K562 (cell line): Measurements from ENCODE around the gene PIK3AP1. TPM values are rescaled to one million over a fixed set of nuclear protein-coding genes. Genes with fewer than 3 reads are reported as not detected.

Source experiments
- ATAC-seq: fragments of 200-7000 bp; cut with Tn5 transposase; 3 replicates; pipeline ENCODE4 v1.9.1; 2020; ENCODE audit warnings: moderate library complexity
- BruUV-seq: library from RNA; stranded (reverse); fragments of 400-500 nt; replicated peaks from 2 replicates; lab custom pipeline; 2021; lab: Mats Ljungman, UMichigan
- CTCF ChIA-PET: fragments of 300-600 bp; formaldehyde crosslinking; extraction: SDS; loops from one replicate; lab custom pipeline; 2021; ENCODE audit warnings: low intra/inter-chr PET ratio; lab: Yijun Ruan, JAX
- POLR2A ChIA-PET: fragments of 300-600, 350-650 bp; sonication (Branson Sonifier 250); formaldehyde crosslinking; extraction: SDS; loops from one replicate; lab custom pipeline; 2021; ENCODE audit warnings: antibody characterized with exemption, inconsistent platforms; lab: Yijun Ruan, JAX
- DNase-seq, 4 experiments: peaks; one replicate each; pipeline versions ENCODE4 v3.0.0 to v3.0.0-alpha.2; 2011 to 2018; ENCODE audit warnings: low spot score in 3 of 4, mixed read lengths in 3 of 4; ENCODE audit errors: extremely low read depth in 1 of 4
- FAIRE-seq: peaks from 2 replicates; lab custom pipeline; 2011; peaks lifted over from hg19 to GRCh38; lab: Jason Lieb, UNC
- H2AFZ ChIP-seq: 2 replicates; pipeline ENCODE4 v1.6.0; 2011; ENCODE audit warnings: low read depth, low read length, control low read depth, inconsistent platforms
- H3K27ac ChIP-seq: fragments of 200-600 bp; 3 replicates; pipeline ENCODE4 v1.8.0; 2011; ENCODE audit warnings: low read depth, mild to moderate bottlenecking, control low read depth, inconsistent platforms, low read length, moderate library complexity, mixed read lengths; ENCODE audit errors: extremely low read depth
- H3K27me3 ChIP-seq, 2 experiments: fragments of 300-600 bp in 1 of 2; 2 replicates in 1 of 2; 3 replicates in 1 of 2; pipeline versions ENCODE4 v1.6.0 to v1.8.0; 2011; ENCODE audit warnings: inconsistent platforms in 2 of 2, low read length in 2 of 2, mild to moderate bottlenecking in 1 of 2, mixed read lengths in 1 of 2, moderate library complexity in 1 of 2; ENCODE audit not compliant: control insufficient read depth in 2 of 2, insufficient read depth in 2 of 2
- H3K36me3 ChIP-seq: fragments of 300-600 bp; 3 replicates; pipeline ENCODE4 v1.8.0; 2011; ENCODE audit warnings: mild to moderate bottlenecking, low read length, inconsistent platforms; ENCODE audit not compliant: control insufficient read depth, insufficient read depth
- H3K4me1 ChIP-seq, 2 experiments: fragments of 200-600 bp in 1 of 2; replicated peaks in 1 of 2; 2 replicates in 1 of 2; 3 replicates in 1 of 2; pipeline versions ENCODE4 v1.5.1 to v1.8.0; 2011; ENCODE audit warnings: inconsistent platforms in 2 of 2, low read length in 2 of 2, mild to moderate bottlenecking in 1 of 2, mixed read lengths in 1 of 2, moderate library complexity in 1 of 2; ENCODE audit not compliant: control insufficient read depth in 2 of 2, insufficient read depth in 2 of 2
- H3K4me2 ChIP-seq: 2 replicates; pipeline ENCODE4 v1.6.1; 2011; ENCODE audit warnings: low read length, control low read depth, inconsistent platforms, mixed read lengths; ENCODE audit not compliant: insufficient read depth
- H3K4me3 ChIP-seq: fragments of 200-600 bp; sonication (generic), shearing (Covaris generic); 2 replicates; pipeline ENCODE4 v1.5.1; 2016; ENCODE audit warnings: control low read depth, inconsistent platforms
- H3K79me2 ChIP-seq: fragments of 200-600 bp; 3 replicates; pipeline ENCODE4 v1.8.0; 2011; ENCODE audit warnings: low read length, inconsistent platforms; ENCODE audit not compliant: control insufficient read depth, insufficient read depth
- H3K9ac ChIP-seq, 2 experiments: 2 replicates each; pipeline versions ENCODE4 v1.6.0 to v1.6.1; 2011; ENCODE audit warnings: low read depth in 2 of 2, low read length in 2 of 2, control low read depth in 1 of 2, inconsistent platforms in 1 of 2, mild to moderate bottlenecking in 1 of 2, mixed read lengths in 1 of 2; ENCODE audit not compliant: insufficient read depth in 1 of 2
- H3K9me1 ChIP-seq: one replicate; pipeline ENCODE4 v1.6.0; 2011; ENCODE audit warnings: inconsistent platforms, mild to moderate bottlenecking, low read length, moderate library complexity; ENCODE audit not compliant: control insufficient read depth, insufficient read depth
- H3K9me3 ChIP-seq: replicated peaks from 2 replicates; pipeline ENCODE4 v1.5.1; 2011; ENCODE audit warnings: low read depth, low read length, inconsistent platforms; ENCODE audit not compliant: control insufficient read depth, insufficient read depth
- H4K20me1 ChIP-seq: replicated peaks from 2 replicates; pipeline ENCODE4 v1.6.1; 2011; ENCODE audit warnings: low read length, inconsistent platforms, mixed read lengths; ENCODE audit not compliant: control insufficient read depth, insufficient read depth
- CSDE1 ChIP-seq, 2 experiments: fragments of 450-650 bp; IDR thresholded peaks; 2 replicates each; pipeline ENCODE4 v1.6.1; 2016; ENCODE audit warnings: mild to moderate bottlenecking in 1 of 2
- ETS2 ChIP-seq: IDR thresholded peaks from 2 replicates; pipeline ENCODE4 v1.6.1; 2016; ENCODE audit warnings: borderline replicate concordance, missing genetic modification characterization, mild to moderate bottlenecking, moderate library complexity, missing compliant biosample characterization; ENCODE audit not compliant: poor library complexity, severe bottlenecking
- FOXP1 ChIP-seq: sonication (generic); formaldehyde crosslinking; IDR thresholded peaks from 2 replicates; pipeline ENCODE4 v1.8.0; 2022; ENCODE audit warnings: mild to moderate bottlenecking, missing genetic modification reagents
- ILK ChIP-seq: fragments of 450-650 bp; IDR thresholded peaks from 2 replicates; pipeline ENCODE4 v1.6.1; 2016; ENCODE audit warnings: missing genetic modification characterization, low read depth, mild to moderate bottlenecking, missing compliant biosample characterization, moderate library complexity, borderline replicate concordance
- KAT7 ChIP-seq: sonication (generic); formaldehyde crosslinking; IDR thresholded peaks from 2 replicates; pipeline ENCODE4 v1.8.0; 2022; ENCODE audit warnings: missing genetic modification reagents, mild to moderate bottlenecking, borderline replicate concordance
- LCOR ChIP-seq: sonication (generic); formaldehyde crosslinking; IDR thresholded peaks from 2 replicates; pipeline ENCODE4 v1.8.0; 2022; ENCODE audit warnings: mild to moderate bottlenecking, missing genetic modification reagents
- MAFF ChIP-seq: IDR thresholded peaks from 2 replicates; pipeline ENCODE4 v1.6.1; 2012; ENCODE audit warnings: low read length, improper control_type of control experiment
- MTA1 ChIP-seq: fragments of 450-650 bp; IDR thresholded peaks from 2 replicates; pipeline ENCODE4 v1.6.1; 2017; ENCODE audit warnings: borderline replicate concordance
- NR2F6 ChIP-seq: fragments of 450-650 bp; formaldehyde crosslinking; IDR thresholded peaks from 2 replicates; pipeline ENCODE4 v1.4.0; 2020; ENCODE audit warnings: mild to moderate bottlenecking
- PTRF ChIP-seq: fragments of 450-650 bp; IDR thresholded peaks from 2 replicates; pipeline ENCODE4 v1.6.1; 2016; ENCODE audit warnings: mild to moderate bottlenecking, missing genetic modification characterization, missing compliant biosample characterization
- RFX1 ChIP-seq: fragments of 450-650 bp; IDR thresholded peaks from 2 replicates; pipeline ENCODE4 v1.6.1; 2016; ENCODE audit warnings: mild to moderate bottlenecking, moderate library complexity
- TBL1XR1 ChIP-seq, 2 experiments: IDR thresholded peaks; 2 replicates each; pipeline ENCODE4 v1.6.1; 2012; ENCODE audit warnings: improper control_type of control experiment in 2 of 2, low read length in 2 of 2, mild to moderate bottlenecking in 1 of 2
- TCF3 ChIP-seq: sonication (generic); formaldehyde crosslinking; IDR thresholded peaks from 2 replicates; pipeline ENCODE4 v1.4.0; 2020; ENCODE audit warnings: mild to moderate bottlenecking, missing genetic modification reagents
- ZNF165 ChIP-seq: fragments of 250-450 bp; sonication (Bioruptor Pico); IDR thresholded peaks from 2 replicates; pipeline ENCODE4 v1.4.0; 2020; ENCODE audit warnings: borderline replicate concordance
- ZNF217 ChIP-seq: sonication (generic); formaldehyde crosslinking; IDR thresholded peaks from 2 replicates; pipeline ENCODE4 v1.8.0; 2022; ENCODE audit warnings: mild to moderate bottlenecking, missing genetic modification reagents
- ZNF41 ChIP-seq: fragments of 250-450 bp; sonication (Bioruptor Pico); conservative IDR thresholded peaks from 2 replicates; pipeline ENCODE4 v1.4.0; 2020; ENCODE audit warnings: mild to moderate bottlenecking
- ZNF766 ChIP-seq: fragments of 200-800 bp; sonication (Bioruptor generic); conservative IDR thresholded peaks from 2 replicates; pipeline ENCODE4 v1.6.1; 2016; ENCODE audit warnings: missing genetic modification characterization, missing compliant biosample characterization
- WGBS: fragments of 100-300 bp; shearing (Covaris generic); methylation state at CpG from one replicate; pipeline ENCODE4 v1.1.6; 2016; ENCODE audit warnings: low coverage, mixed read lengths; ENCODE audit not compliant: insufficient coverage; ENCODE audit errors: missing lambda C conversion rate; 5-methylcytosine and 5-hydroxymethylcytosine counted together
- in situ Hi-C: fragments of 300-500 bp; cut with MboI; formaldehyde crosslinking; loops from 4 replicates; pipeline ENCODE4 v1.15.0; 2018; ENCODE audit warnings: inconsistent platforms, mixed read lengths
- intact Hi-C: fragments of 100-400 bp; cut with micrococcal nuclease; formaldehyde crosslinking; loops from 2 replicates; pipeline ENCODE4 v1.14.2; 2022
- polyA plus RNA-seq, 8 experiments: library from polyadenylated mRNA; depleted of rRNA in 4 of 8; stranded (reverse) in 5 of 8; unstranded in 3 of 8; fragments of >200 nt; fragmentation: Nextera tagmentation in 2 of 8; fragmentation: Illumina TruSeq in 1 of 8; extraction: Ambion mirVana in 2 of 8; extraction: Trizol in 1 of 8; gene quantifications; 2 replicates each; pipeline versions ENCODE4 v1.2.1 to v1.2.3, GENCODE V29; 2011 to 2014; ENCODE audit warnings: inconsistent platforms in 1 of 8, missing spikeins in 1 of 8
- total RNA-seq, 7 experiments: library from RNA; depleted of rRNA in 6 of 7; stranded (reverse); fragments of >200 nt in 6 of 7; fragmentation: Illumina TruSeq in 2 of 7; extraction: Trizol in 2 of 7; gene quantifications; 2 replicates each; pipeline versions ENCODE4 v1.2.1 to v1.2.3, GENCODE V29; 2011 to 2021; ENCODE audit warnings: low replicate concordance in 1 of 7
- TF ChIP-seq, protein P1 (sequence below): fragments of 250-450 bp; sonication (Bioruptor Pico); IDR thresholded peaks from 2 replicates; pipeline ENCODE4 v1.6.1; 2021; ENCODE audit warnings: mild to moderate bottlenecking
- TF ChIP-seq, protein P2 (sequence below), 3 experiments: fragments of 200-800 bp in 1 of 3; sonication (Bioruptor generic) in 1 of 3; sonication (generic) in 1 of 3; formaldehyde crosslinking in 1 of 3; IDR thresholded peaks; 2 replicates each; pipeline versions ENCODE4 v1.6.1 to v1.8.0; 2016 to 2022; ENCODE audit warnings: mild to moderate bottlenecking in 2 of 3, missing compliant biosample characterization in 2 of 3, missing genetic modification characterization in 2 of 3, missing genetic modification reagents in 1 of 3

The PIK3AP1 gene
- total and polyA plus RNA-seq, 9 of the 15 experiments (the other 6 are each of a cell fraction or from before 2014, with no cell fraction given), result 0.20 to 2.4 (median 1.4) TPM

DNA sequence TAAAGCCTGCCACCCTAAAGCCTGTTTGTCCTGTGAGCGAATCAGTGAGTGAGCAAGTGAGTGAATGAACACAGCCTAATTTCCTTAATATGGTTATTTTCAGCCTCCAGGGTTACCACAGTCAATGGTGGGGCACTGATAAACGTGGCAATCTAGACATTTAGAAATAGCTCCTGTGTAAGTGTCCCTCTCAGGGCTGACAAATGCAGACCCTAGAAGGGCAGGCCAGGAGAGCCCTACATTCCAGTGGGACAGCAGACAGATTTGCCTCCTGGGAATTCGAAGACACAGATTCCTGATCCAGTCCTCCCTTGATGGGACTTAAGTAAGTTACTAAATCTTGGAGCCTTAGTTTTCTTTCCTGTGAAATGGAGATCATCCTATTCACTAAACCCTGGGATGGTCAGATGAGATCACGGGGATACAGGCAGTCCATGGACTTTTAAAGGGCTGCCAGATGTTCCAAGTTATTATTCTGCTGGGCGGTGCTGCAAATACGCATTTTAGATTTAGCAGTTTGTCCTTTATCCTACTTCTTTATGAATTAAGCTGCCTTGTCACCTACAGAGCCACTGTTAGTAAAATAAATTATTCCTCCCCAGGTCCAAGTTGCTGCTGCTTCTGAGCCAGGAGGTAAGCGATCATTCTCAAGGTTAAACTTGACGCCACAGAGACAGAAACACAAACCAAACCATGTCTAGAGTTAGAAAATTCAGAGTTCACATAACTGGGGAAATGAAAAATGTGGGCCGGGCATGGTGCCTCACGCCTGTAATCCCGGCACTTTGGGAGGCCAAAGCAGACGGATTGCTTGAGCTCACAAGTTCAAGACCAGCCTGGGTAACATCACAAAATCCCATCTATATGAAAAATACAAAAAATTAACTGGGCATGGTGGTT, 78.7 kb downstream of the PIK3AP1 start:
- DNase-seq (no peak), FAIRE-seq (peak; percentile 29), ATAC-seq (no peak)
- in situ Hi-C loops (loop anchor here (5.0 to 10.0 kb wide), 3 partner anchors 101 to 393 kb away; no protein-coding TSS in a partner anchor), intact Hi-C loops (loop anchor here (1.0 to 10.0 kb wide), 5 partner anchors 51 to 383 kb away; no protein-coding TSS in a partner anchor)
- H3K79me2 ChIP-seq, result no peaks in the 10 kb centered on the region
- H3K4me3 ChIP-seq, result no peak overlapping the region
- no peak overlapping the region for H2AFZ ChIP-seq
- no peaks in the 10 kb centered on the region for H4K20me1 ChIP-seq
- H3K9me1 ChIP-seq, result no peaks in the 10 kb centered on the region
- WGBS, result 35% methylated on average over 12 of the region's 12 CpGs
- no peak overlapping the region for H3K4me2 ChIP-seq
- no peak overlapping the region for H3K9ac ChIP-seq
- H3K4me1 ChIP-seq, result peaks cover 0 to 3% of the 10 kb centered on the region in 2 experiments; a peak in 2 of 5 replicates
- no peaks in the 10 kb centered on the region for H3K9me3 ChIP-seq
- no TSS peak for BruUV-seq
- TF ChIP-seq ZNF165 (CRISPR knock-in tag) (no peak), PTRF (tag) (no peak), LCOR (CRISPR knock-in tag) (no peak), CSDE1 (IDR thresholded peaks at IDR 0.05) (no peak), ETS2 (no peak), ZNF41 (CRISPR knock-in tag) (no peak), FOXP1 (CRISPR knock-in tag) (no peak), RFX1 (no peak), TBL1XR1 (IDR thresholded peaks at IDR 0.05; ENCODE audit: low read length in 2 of 2) (no peak), TCF3 (CRISPR knock-in tag) (no peak), ZNF766 (CRISPR knock-in tag) (no peak), MAFF (no peak), KAT7 (CRISPR knock-in tag) (no peak), ZNF217 (CRISPR knock-in tag) (no peak), ILK (no peak), MTA1 (no peak), NR2F6 (CRISPR knock-in tag) (no peak)
- TF ChIP-seq, protein P1, sequence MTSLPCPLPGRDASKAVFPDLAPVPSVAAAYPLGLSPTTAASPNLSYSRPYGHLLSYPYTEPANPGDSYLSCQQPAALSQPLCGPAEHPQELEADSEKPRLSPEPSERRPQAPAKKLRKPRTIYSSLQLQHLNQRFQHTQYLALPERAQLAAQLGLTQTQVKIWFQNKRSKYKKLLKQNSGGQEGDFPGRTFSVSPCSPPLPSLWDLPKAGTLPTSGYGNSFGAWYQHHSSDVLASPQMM, result no peak
- TF ChIP-seq, protein P2, sequence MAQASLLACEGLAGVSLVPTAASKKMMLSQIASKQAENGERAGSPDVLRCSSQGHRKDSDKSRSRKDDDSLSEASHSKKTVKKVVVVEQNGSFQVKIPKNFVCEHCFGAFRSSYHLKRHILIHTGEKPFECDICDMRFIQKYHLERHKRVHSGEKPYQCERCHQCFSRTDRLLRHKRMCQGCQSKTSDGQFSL (CRISPR knock-in tag; IDR thresholded peaks at IDR 0.05), result no peak
- TF ChIP-seq, protein P2 (tag; IDR thresholded peaks at IDR 0.05), result no peak
- H3K27me3 ChIP-seq, result peaks cover 0 to 5% of the 10 kb centered on the region in 2 experiments; a peak in 1 of 5 replicates
- no peaks in the 10 kb centered on the region for H3K36me3 ChIP-seq
- ChIA-PET CTCF (interaction anchor here (0.8 to 1.0 kb wide), 2 partner anchors 78 to 102 kb away, joined by 3 to 4 read pairs; no protein-coding TSS in a partner anchor), POLR2A (interaction anchor here (0.5 to 1.4 kb wide), 5 partner anchors 9 to 188 kb away, joined by 3 read pairs; no protein-coding TSS in a partner anchor)
- H3K27ac ChIP-seq, result no peak overlapping the region
